DND-41 (cell line): ENCODE measurements around the gene LIF.

Experiments
- ATAC-seq: fragments of 200-7000 bp; cut with Tn5 transposase; 3 replicates; pipeline ENCODE4 v1.9.1; 2021; ENCODE audit warnings: low read depth; ENCODE audit not compliant: insufficient read depth
- DNase-seq: peaks from one replicate; pipeline ENCODE4 v3.0.0-alpha.2; 2020
- H2AFZ ChIP-seq: 2 replicates; pipeline ENCODE4 v1.6.0; 2012; ENCODE audit warnings: low read depth, low read length
- H3K27ac ChIP-seq: 2 replicates; pipeline ENCODE4 v1.5.1; 2012; ENCODE audit warnings: low read length, inconsistent platforms
- H3K27me3 ChIP-seq: fragments of 200-600 bp; sonication (generic); 2 replicates; pipeline ENCODE4 v1.6.0; 2012; ENCODE audit warnings: low read length, mild to moderate bottlenecking, inconsistent platforms; ENCODE audit not compliant: insufficient read depth, poor library complexity
- H3K36me3 ChIP-seq: 2 replicates; pipeline ENCODE4 v1.5.1; 2012; ENCODE audit warnings: low read length, inconsistent platforms; ENCODE audit not compliant: insufficient read depth
- H3K4me1 ChIP-seq: 2 replicates; pipeline ENCODE4 v1.5.1; 2012; ENCODE audit warnings: mild to moderate bottlenecking, low read length; ENCODE audit not compliant: insufficient read depth
- H3K4me2 ChIP-seq: 2 replicates; pipeline ENCODE4 v1.6.0; 2012; ENCODE audit warnings: mild to moderate bottlenecking, moderate library complexity, low read length, inconsistent platforms; ENCODE audit not compliant: insufficient read depth
- H3K4me3 ChIP-seq, 2 experiments: fragments of 200-600 bp in 1 of 2; shearing (Covaris generic) in 1 of 2; 2 replicates each; pipeline ENCODE4 v1.5.1; 2012 to 2016; ENCODE audit warnings: inconsistent platforms in 2 of 2, low read length in 2 of 2, mild to moderate bottlenecking in 2 of 2, low read depth in 1 of 2, moderate library complexity in 1 of 2
- H3K79me2 ChIP-seq: 2 replicates; pipeline ENCODE4 v1.6.0; 2012; ENCODE audit warnings: low read length, inconsistent platforms; ENCODE audit not compliant: insufficient read depth
- H3K9ac ChIP-seq: 2 replicates; pipeline ENCODE4 v1.6.0; 2012; ENCODE audit warnings: low read depth, mild to moderate bottlenecking, inconsistent platforms, low read length, moderate library complexity
- H3K9me3 ChIP-seq: 2 replicates; pipeline ENCODE4 v1.5.1; 2012; ENCODE audit warnings: low read length, moderate library complexity, mild to moderate bottlenecking, inconsistent platforms; ENCODE audit not compliant: insufficient read depth, severe bottlenecking
- H4K20me1 ChIP-seq: 2 replicates; pipeline ENCODE4 v1.6.0; 2012; ENCODE audit warnings: low read length; ENCODE audit not compliant: insufficient read depth
- EZH2 ChIP-seq: IDR thresholded peaks from 3 replicates; pipeline ENCODE4 v1.6.1; 2012; ENCODE audit warnings: borderline replicate concordance, low read depth, mild to moderate bottlenecking, moderate library complexity, low read length, inconsistent platforms; ENCODE audit not compliant: severe bottlenecking
- TF ChIP-seq, protein P1 (sequence below): IDR thresholded peaks from 2 replicates; pipeline ENCODE4 v1.5.1; 2012; ENCODE audit warnings: borderline replicate concordance, low read length, moderate library complexity, mild to moderate bottlenecking; ENCODE audit not compliant: poor library complexity, severe bottlenecking; ENCODE audit errors: extremely low read depth

Gene LIF

GRCh38 chr22:30262112-30262511 is 15.6 kb upstream of the LIF start:
- H4K20me1 ChIP-seq, result peaks cover 38% of the 10 kb centered on the region
- H3K4me1 ChIP-seq, result peaks cover 55% of the 10 kb centered on the region
- H3K27me3 ChIP-seq, result no peaks in the 10 kb centered on the region
- peaks cover 51% of the 10 kb centered on the region for H3K36me3 ChIP-seq
- TF ChIP-seq, protein P1, sequence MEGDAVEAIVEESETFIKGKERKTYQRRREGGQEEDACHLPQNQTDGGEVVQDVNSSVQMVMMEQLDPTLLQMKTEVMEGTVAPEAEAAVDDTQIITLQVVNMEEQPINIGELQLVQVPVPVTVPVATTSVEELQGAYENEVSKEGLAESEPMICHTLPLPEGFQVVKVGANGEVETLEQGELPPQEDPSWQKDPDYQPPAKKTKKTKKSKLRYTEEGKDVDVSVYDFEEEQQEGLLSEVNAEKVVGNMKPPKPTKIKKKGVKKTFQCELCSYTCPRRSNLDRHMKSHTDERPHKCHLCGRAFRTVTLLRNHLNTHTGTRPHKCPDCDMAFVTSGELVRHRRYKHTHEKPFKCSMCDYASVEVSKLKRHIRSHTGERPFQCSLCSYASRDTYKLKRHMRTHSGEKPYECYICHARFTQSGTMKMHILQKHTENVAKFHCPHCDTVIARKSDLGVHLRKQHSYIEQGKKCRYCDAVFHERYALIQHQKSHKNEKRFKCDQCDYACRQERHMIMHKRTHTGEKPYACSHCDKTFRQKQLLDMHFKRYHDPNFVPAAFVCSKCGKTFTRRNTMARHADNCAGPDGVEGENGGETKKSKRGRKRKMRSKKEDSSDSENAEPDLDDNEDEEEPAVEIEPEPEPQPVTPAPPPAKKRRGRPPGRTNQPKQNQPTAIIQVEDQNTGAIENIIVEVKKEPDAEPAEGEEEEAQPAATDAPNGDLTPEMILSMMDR, result no peak
- peak overlapping the region; percentile 66 for H3K27ac ChIP-seq
- no peak for ATAC-seq
- H2AFZ ChIP-seq, result no peak overlapping the region
- DNase-seq, result no peak
- H3K79me2 ChIP-seq, result peaks cover 53% of the 10 kb centered on the region
- no peaks in the 10 kb centered on the region for H3K9me3 ChIP-seq
- peak overlapping the region in 1 of 2 experiments; percentile 85; a peak in 2 of 4 replicates for H3K4me3 ChIP-seq
- peak overlapping the region; percentile 99 for H3K4me2 ChIP-seq
- peak overlapping the region; percentile 93; the same call in 1 of the 2 replicates for H3K9ac ChIP-seq

DNA sequence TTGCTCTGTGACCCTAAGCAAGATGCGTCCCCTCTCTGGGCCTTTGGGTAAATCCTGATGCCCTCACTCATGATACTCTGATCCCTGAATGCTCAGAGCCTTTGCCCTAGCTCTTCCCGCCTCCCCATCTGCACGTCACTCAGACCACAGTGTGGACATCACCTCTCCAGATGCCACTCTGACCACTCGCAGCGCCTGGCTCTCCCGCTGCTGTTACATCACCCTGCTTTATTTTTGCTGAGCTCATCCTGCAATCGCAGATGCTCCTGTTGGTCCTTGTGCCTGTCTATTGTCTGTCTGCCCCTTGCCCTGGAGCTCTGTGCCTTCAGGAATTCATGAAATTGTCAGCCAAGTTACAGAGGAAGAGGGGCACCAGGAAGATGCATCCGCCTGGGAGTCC is 14.6 kb upstream of the LIF start:
- H3K4me2 ChIP-seq, result no peak overlapping the region
- TF ChIP-seq EZH2, result no peak
- TF ChIP-seq, protein P1, result no peak

GRCh38 chr22:30260682-30261081 is 14.1 kb upstream of the LIF start:
- Histone ChIP-seq H3K4me3 (no peak overlapping the region), H3K27ac (peak overlapping the region; percentile 47; the same call in 1 of the 2 replicates), H4K20me1 (peaks cover 38% of the 10 kb centered on the region), H2AFZ (no peak overlapping the region), H3K27me3 (no peaks in the 10 kb centered on the region), H3K4me1 (peaks cover 46% of the 10 kb centered on the region), H3K4me2 (no peak overlapping the region), H3K36me3 (peaks cover 42% of the 10 kb centered on the region), H3K79me2 (peaks cover 38% of the 10 kb centered on the region), H3K9ac (no peak overlapping the region), H3K9me3 (no peaks in the 10 kb centered on the region)
- DNase-seq, result no peak
- TF ChIP-seq EZH2, result no peak
- TF ChIP-seq, protein P1, result no peak
- no peak for ATAC-seq

More for the DNA sequence above, 14.6 kb upstream of the LIF start:
- Histone ChIP-seq H3K27ac (peak overlapping the region; percentile 47), H3K27me3 (no peaks in the 10 kb centered on the region), H2AFZ (no peak overlapping the region), H3K9ac (no peak overlapping the region), H4K20me1 (peaks cover 38% of the 10 kb centered on the region), H3K79me2 (peaks cover 43% of the 10 kb centered on the region), H3K9me3 (no peaks in the 10 kb centered on the region), H3K4me1 (peaks cover 51% of the 10 kb centered on the region), H3K4me3 (no peak overlapping the region), H3K36me3 (peaks cover 46% of the 10 kb centered on the region)
- DNase-seq (no peak), ATAC-seq (no peak)

DNA sequence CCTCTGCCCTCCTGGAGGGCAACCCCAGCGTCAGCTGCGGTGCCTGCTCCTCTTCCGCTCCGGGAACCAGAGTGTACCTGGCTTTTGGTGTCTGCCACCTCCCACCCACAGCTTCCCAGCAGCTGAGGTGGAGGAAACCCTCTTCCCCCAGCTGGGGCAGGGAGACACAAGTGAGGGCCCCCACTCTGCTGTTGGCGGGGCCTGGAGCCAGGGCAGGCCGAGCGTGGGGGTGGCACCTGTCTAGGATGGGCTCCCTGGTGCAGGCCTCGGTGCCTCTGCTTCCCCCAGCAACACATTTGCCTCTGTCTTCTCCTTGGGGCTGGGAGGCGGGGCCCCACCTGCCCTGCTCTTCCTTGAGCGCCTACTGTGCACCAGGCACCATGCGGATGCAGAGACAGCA is 13.7 kb upstream of the LIF start:
- H4K20me1 ChIP-seq, result peaks cover 34% of the 10 kb centered on the region
- H2AFZ ChIP-seq, result no peak overlapping the region
- no peaks in the 10 kb centered on the region for H3K9me3 ChIP-seq
- H3K4me2 ChIP-seq, result no peak overlapping the region
- ATAC-seq, result peak; percentile 22
- no peak overlapping the region for H3K9ac ChIP-seq
- H3K27ac ChIP-seq, result peak overlapping the region; percentile 26
- H3K36me3 ChIP-seq, result peaks cover 38% of the 10 kb centered on the region
- DNase-seq, result peak; percentile 53
- peaks cover 42% of the 10 kb centered on the region for H3K4me1 ChIP-seq
- TF ChIP-seq, protein P1, result no peak
- TF ChIP-seq EZH2, result no peak
- H3K27me3 ChIP-seq, result no peaks in the 10 kb centered on the region
- H3K79me2 ChIP-seq, result peaks cover 34% of the 10 kb centered on the region
- no peak overlapping the region for H3K4me3 ChIP-seq
